Caco-2 (cell line): ENCODE results near the gene MAPKAP1. TPM values are rescaled to one million over a fixed set of nuclear protein-coding genes. Genes with fewer than 3 reads are reported as not detected.

Experiments
- BruUV-seq: library from RNA; stranded (reverse); fragments of 400-500 nt; replicated peaks from 2 replicates; lab custom pipeline; 2021; lab: Mats Ljungman, UMichigan
- CTCF ChIA-PET: fragments of 300-600 bp; sonication (Branson Sonifier 250); formaldehyde crosslinking; loops from one replicate; lab custom pipeline; 2022; ENCODE audit warnings: antibody characterized with exemption; lab: Charles Lee
- POLR2A ChIA-PET: fragments of 300-600 bp; sonication (Branson Sonifier 250); formaldehyde crosslinking; loops from one replicate; lab custom pipeline; 2022; ENCODE audit warnings: antibody characterized with exemption; lab: Charles Lee
- DNase-seq, 2 experiments: peaks; one replicate each; pipeline versions ENCODE4 v3.0.0 to v3.0.0-alpha.2; 2020 to 2022
- H3K27me3 ChIP-seq: replicated peaks from 2 replicates; pipeline ENCODE4 v1.6.0; 2011; ENCODE audit warnings: low read length; ENCODE audit not compliant: control insufficient read depth, insufficient read depth
- H3K36me3 ChIP-seq: 2 replicates; pipeline ENCODE4 v1.5.1; 2011; ENCODE audit warnings: low read length; ENCODE audit not compliant: control insufficient read depth, insufficient read depth
- H3K4me1 ChIP-seq: fragments of 250-450 bp; sonication (Bioruptor Pico); 2 replicates; pipeline ENCODE4 v1.5.1; 2020; ENCODE audit warnings: mild to moderate bottlenecking
- H3K4me3 ChIP-seq: 2 replicates; pipeline ENCODE4 v1.5.1; 2011; ENCODE audit warnings: low read depth, mild to moderate bottlenecking, control low read depth, low read length
- H3K9me3 ChIP-seq: fragments of 250-450 bp; sonication (Bioruptor Pico); 2 replicates; pipeline ENCODE4 v1.5.1; 2020; ENCODE audit warnings: mild to moderate bottlenecking, moderate library complexity
- H3K27ac Mint-ChIP-seq: one replicate; pipeline ENCODE4 v1.8.0; 2022; ENCODE audit warnings: mixed read lengths; ENCODE audit not compliant: unreplicated experiment
- H3K27me3 Mint-ChIP-seq: one replicate; pipeline ENCODE4 v1.8.0; 2022; ENCODE audit warnings: mixed read lengths; ENCODE audit not compliant: insufficient read depth, unreplicated experiment
- H3K36me3 Mint-ChIP-seq: one replicate; pipeline ENCODE4 v1.8.0; 2022; ENCODE audit warnings: mild to moderate bottlenecking, mixed read lengths; ENCODE audit not compliant: insufficient read depth, unreplicated experiment
- H3K4me1 Mint-ChIP-seq: one replicate; pipeline ENCODE4 v1.8.0; 2022; ENCODE audit warnings: low read depth, mixed read lengths; ENCODE audit not compliant: unreplicated experiment
- H3K4me3 Mint-ChIP-seq: one replicate; pipeline ENCODE4 v1.8.0; 2022; ENCODE audit warnings: mild to moderate bottlenecking, moderate library complexity, mixed read lengths; ENCODE audit not compliant: unreplicated experiment
- H3K9me3 Mint-ChIP-seq: one replicate; pipeline ENCODE4 v1.8.0; 2022; ENCODE audit warnings: mixed read lengths; ENCODE audit not compliant: unreplicated experiment
- intact Hi-C: fragments of 100-400 bp; cut with micrococcal nuclease; formaldehyde crosslinking; loops from one replicate; pipeline ENCODE4 v1.10.0; 2022; ENCODE audit not compliant: unreplicated experiment
- total RNA-seq: library from RNA; stranded (reverse); gene quantifications from 2 replicates; pipeline ENCODE4 v1.2.3, GENCODE V29; 2022
- TF ChIP-seq, protein P1 (sequence below), 2 experiments: fragments of 200-600 bp in 1 of 2; IDR thresholded peaks; 1 replicate in 1 of 2; 2 replicates in 1 of 2; pipeline versions ENCODE4 v1.5.1 to v1.8.0; 2011 to 2022; ENCODE audit warnings: antibody characterized with exemption in 1 of 2, control low read depth in 1 of 2, inconsistent platforms in 1 of 2, low read depth in 1 of 2, low read length in 1 of 2, mild to moderate bottlenecking in 1 of 2, moderate library complexity in 1 of 2; ENCODE audit not compliant: insufficient read depth in 1 of 2, severe bottlenecking in 1 of 2, unreplicated experiment in 1 of 2

Gene MAPKAP1
- total RNA-seq, 1 experiment from 2014 or later = 70.0 TPM

DNA sequence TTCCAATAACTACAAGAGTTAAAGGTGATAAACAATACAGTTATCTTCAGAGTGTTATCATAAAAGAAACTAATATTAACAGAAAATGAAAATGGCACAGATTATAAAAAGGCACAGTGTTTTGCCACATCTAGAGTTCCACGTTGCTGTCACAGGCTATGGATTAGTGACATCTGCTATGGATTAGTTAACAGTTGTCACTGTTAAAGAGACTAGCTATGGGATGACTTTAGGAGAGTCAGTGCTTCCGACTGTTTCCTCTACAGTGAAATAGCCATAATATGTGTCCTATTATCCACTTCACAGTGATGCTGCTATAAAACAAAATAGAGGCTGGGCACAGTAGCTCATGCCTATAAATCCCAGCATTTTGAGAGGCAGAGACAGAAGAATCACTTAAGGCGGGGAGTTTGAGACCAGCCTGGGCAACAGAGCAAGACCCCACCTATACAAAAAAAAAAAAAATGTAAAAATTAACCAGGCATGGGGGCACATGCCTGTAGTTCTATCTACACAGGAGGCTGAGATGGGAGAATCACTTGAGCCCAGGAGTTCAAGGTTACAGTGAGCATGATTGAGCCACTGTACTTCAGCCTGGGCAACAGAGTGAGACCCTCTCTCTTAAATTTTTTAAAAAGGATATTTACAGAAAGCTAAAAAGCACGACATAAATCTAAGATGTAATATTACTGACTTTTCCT, 19.7 kb downstream of the MAPKAP1 start:
- no peaks in the 10 kb centered on the region for H3K27me3 Mint-ChIP-seq
- H3K27me3 ChIP-seq = no peaks in the 10 kb centered on the region
- TF ChIP-seq, protein P1, sequence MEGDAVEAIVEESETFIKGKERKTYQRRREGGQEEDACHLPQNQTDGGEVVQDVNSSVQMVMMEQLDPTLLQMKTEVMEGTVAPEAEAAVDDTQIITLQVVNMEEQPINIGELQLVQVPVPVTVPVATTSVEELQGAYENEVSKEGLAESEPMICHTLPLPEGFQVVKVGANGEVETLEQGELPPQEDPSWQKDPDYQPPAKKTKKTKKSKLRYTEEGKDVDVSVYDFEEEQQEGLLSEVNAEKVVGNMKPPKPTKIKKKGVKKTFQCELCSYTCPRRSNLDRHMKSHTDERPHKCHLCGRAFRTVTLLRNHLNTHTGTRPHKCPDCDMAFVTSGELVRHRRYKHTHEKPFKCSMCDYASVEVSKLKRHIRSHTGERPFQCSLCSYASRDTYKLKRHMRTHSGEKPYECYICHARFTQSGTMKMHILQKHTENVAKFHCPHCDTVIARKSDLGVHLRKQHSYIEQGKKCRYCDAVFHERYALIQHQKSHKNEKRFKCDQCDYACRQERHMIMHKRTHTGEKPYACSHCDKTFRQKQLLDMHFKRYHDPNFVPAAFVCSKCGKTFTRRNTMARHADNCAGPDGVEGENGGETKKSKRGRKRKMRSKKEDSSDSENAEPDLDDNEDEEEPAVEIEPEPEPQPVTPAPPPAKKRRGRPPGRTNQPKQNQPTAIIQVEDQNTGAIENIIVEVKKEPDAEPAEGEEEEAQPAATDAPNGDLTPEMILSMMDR (IDR thresholded peaks at IDR 0.05; ENCODE audit: insufficient read depth in 1 of 2, low read depth in 1 of 2, low read length in 1 of 2, severe bottlenecking in 1 of 2, unreplicated experiment in 1 of 2) = no peak
- no peaks in the 10 kb centered on the region for H3K36me3 ChIP-seq
- no peak overlapping the region for H3K27ac Mint-ChIP-seq
- no peak for DNase-seq
- POLR2A ChIA-PET = no interaction called here
- no peak overlapping the region for H3K4me3 Mint-ChIP-seq
- H3K36me3 Mint-ChIP-seq = peaks cover 9% of the 10 kb centered on the region
- H3K9me3 Mint-ChIP-seq = no peaks in the 10 kb centered on the region
- no peak overlapping the region for H3K4me3 ChIP-seq
- H3K4me1 Mint-ChIP-seq = peaks cover 8% of the 10 kb centered on the region
- BruUV-seq = no TSS peak
- H3K4me1 ChIP-seq = no peaks in the 10 kb centered on the region
- CTCF ChIA-PET = no interaction called here
- intact Hi-C loops = no loop called here
- no peaks in the 10 kb centered on the region for H3K9me3 ChIP-seq

DNA sequence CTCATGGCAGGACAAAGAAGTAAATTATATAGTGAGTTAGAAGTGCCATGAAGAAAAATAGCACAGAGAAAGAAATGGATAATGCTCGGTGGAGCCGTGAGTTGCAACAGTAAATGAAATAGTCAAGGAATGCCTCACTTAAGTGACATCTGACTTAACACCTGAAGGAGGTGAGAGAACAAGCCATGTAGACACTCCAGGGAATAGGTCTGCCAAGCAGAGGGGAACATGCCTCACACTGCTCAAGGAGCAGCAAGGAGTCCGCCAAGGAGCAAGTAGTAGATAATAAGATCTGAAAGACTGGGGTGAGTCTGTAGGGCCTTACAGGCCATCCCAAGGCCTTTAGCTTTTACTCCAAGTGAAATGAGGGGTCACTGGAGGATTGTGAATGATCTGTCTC, 21.8 kb downstream of the MAPKAP1 start:
- Mint-ChIP-seq H3K4me1 (peaks cover 8% of the 10 kb centered on the region), H3K4me3 (no peak overlapping the region), H3K36me3 (no peaks in the 10 kb centered on the region), H3K27me3 (no peaks in the 10 kb centered on the region), H3K27ac (no peak overlapping the region), H3K9me3 (no peaks in the 10 kb centered on the region)
- H3K9me3 ChIP-seq = no peaks in the 10 kb centered on the region
- no peaks in the 10 kb centered on the region for H3K27me3 ChIP-seq
- TF ChIP-seq, protein P1 (IDR thresholded peaks at IDR 0.05; ENCODE audit: insufficient read depth in 1 of 2, low read depth in 1 of 2, low read length in 1 of 2, severe bottlenecking in 1 of 2, unreplicated experiment in 1 of 2) = no peak
- H3K4me3 ChIP-seq = no peak overlapping the region
- intact Hi-C loops = no loop called here
- no TSS peak for BruUV-seq
- H3K4me1 ChIP-seq = peaks cover 9% of the 10 kb centered on the region
- DNase-seq = no peak
- POLR2A ChIA-PET = no interaction called here
- H3K36me3 ChIP-seq = no peaks in the 10 kb centered on the region
- CTCF ChIA-PET = no interaction called here

DNA sequence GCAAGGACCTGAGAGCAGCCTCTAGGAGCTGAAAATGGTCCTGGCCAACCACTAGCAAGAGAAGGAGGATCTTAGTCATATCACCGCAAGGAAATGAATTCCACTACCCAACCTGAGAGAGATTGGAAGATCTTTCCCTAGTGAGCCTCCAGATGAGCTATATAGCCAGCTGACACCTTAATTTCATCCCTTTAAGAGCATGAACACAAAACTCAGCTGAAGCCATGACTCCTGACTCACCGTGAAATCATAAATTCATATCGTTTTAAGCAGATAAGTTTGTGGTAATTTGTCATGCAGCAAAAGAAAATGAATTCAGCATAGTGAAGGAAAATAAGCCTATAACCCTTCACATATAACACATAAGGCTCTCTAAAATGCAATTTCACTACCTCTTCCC, 23.5 kb downstream of the MAPKAP1 start:
- intact Hi-C loops = no loop called here
- Mint-ChIP-seq H3K4me1 (peaks cover 14% of the 10 kb centered on the region), H3K9me3 (no peaks in the 10 kb centered on the region), H3K4me3 (no peak overlapping the region), H3K27me3 (no peaks in the 10 kb centered on the region), H3K36me3 (no peaks in the 10 kb centered on the region), H3K27ac (no peak overlapping the region)
- ChIA-PET CTCF (no interaction called here), POLR2A (interaction anchor here (0.5 kb wide), 1 partner anchor 110 kb away, joined by 7 read pairs; no protein-coding TSS in a partner anchor)
- BruUV-seq = no TSS peak
- no peak overlapping the region for H3K4me3 ChIP-seq
- H3K36me3 ChIP-seq = no peaks in the 10 kb centered on the region
- TF ChIP-seq, protein P1 (IDR thresholded peaks at IDR 0.05; ENCODE audit: insufficient read depth in 1 of 2, low read depth in 1 of 2, low read length in 1 of 2, severe bottlenecking in 1 of 2, unreplicated experiment in 1 of 2) = no peak
- peaks cover 9% of the 10 kb centered on the region for H3K4me1 ChIP-seq
- H3K27me3 ChIP-seq = no peaks in the 10 kb centered on the region
- no peak for DNase-seq
- H3K9me3 ChIP-seq = no peaks in the 10 kb centered on the region
